Activated naive CD4-positive, alpha-beta T cell treated with anti-CD3 and anti-CD28 coated beads, Interleukin-2, amount 50 U/mL, for 72 hours (primary cell): ENCODE measurements around the gene ACHE. TPM values are rescaled to one million over a fixed set of nuclear protein-coding genes. Genes with fewer than 3 reads are reported as not detected.
"Not testable (repeated sequence)": the region's sequence is repeated elsewhere in the genome, so short reads cannot be mapped to it uniquely, and the experiment has no call there.

Source experiments
- ATAC-seq, 2 donors: fragments of 150-1000 bp; cut with Tn5 transposase; 2 replicates each; pipeline ENCODE4 v1.10.0; 2021; ENCODE audit warnings: mild to moderate bottlenecking in 2 of 2, moderate library complexity in 2 of 2
- DNase-seq, 2 donors: peaks; one replicate each; pipeline ENCODE4 v3.0.0; 2021 to 2022; ENCODE audit warnings: low spot score in 2 of 2
- H3K27ac Mint-ChIP-seq, 2 donors: one replicate each; pipeline ENCODE4 v1.8.0; 2022; ENCODE audit warnings: mild to moderate bottlenecking in 2 of 2, mixed read lengths in 2 of 2
- H3K36me3 Mint-ChIP-seq, 2 donors: one replicate each; pipeline ENCODE4 v1.8.0; 2022; ENCODE audit warnings: mixed read lengths in 2 of 2
- H3K9me3 Mint-ChIP-seq, 2 donors: one replicate each; pipeline ENCODE4 v1.8.0; 2022; ENCODE audit warnings: mixed read lengths in 2 of 2
- total RNA-seq, 2 donors: library from RNA; stranded (reverse); gene quantifications; one replicate each; pipeline ENCODE4 v1.2.3, GENCODE V29; 2022

The ACHE gene
- total RNA-seq, result under 1 TPM in 1 of 2 donors, not detected in 1; 0.12 TPM

DNA sequence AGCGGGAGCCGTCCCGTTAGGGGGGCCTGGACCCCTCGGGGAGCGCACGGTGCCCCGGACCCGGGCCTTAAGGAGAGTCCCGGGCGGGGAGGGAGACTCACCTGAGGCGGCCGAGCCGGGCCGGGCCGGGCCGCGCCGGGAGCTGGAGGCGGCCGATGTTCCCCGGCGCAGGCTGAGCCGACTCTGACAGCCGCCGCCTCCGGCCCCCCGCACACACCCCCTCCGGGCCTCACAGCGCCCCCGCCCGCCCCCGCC is at the start of gene ACHE:
ACHE (minus strand) TSS at position 188 of the 255 bp plus-strand sequence. CDS start 1,656 bp downstream, outside the sequence.
- H3K9me3 Mint-ChIP-seq, result no peaks in the 10 kb centered on the region
- ATAC-seq (peak in 1 of 2 donors; percentile 26), DNase-seq (no peak)
- no peak within 1 kb of the TSS for H3K27ac Mint-ChIP-seq
- H3K36me3 Mint-ChIP-seq, result peaks cover 0 to 6% of the 10 kb centered on the region in 2 donors

DNA sequence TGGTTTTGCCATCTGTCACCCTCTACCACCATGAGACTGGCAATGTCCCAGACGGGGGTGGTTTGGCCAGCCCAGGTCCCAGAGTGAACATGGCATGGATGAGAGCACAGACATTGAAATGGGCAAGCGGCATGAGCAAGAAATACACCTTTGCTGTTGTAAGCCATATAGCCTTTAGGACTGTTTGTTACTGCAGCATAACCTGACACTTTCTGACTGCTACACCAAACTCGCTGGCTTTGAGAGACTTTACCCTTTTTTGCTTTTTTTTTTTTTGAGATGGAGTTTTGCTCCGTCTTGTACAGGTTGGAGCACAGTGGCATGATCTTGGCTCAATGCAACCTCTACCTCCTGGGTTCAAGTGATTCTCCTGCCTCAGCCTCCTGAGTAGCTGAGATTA is 48.5 kb upstream of the ACHE start:
- no peak overlapping the region for H3K27ac Mint-ChIP-seq
- ATAC-seq (no peak), DNase-seq (no peak)
- no peaks in the 10 kb centered on the region for H3K36me3 Mint-ChIP-seq
- no peaks in the 10 kb centered on the region for H3K9me3 Mint-ChIP-seq

DNA sequence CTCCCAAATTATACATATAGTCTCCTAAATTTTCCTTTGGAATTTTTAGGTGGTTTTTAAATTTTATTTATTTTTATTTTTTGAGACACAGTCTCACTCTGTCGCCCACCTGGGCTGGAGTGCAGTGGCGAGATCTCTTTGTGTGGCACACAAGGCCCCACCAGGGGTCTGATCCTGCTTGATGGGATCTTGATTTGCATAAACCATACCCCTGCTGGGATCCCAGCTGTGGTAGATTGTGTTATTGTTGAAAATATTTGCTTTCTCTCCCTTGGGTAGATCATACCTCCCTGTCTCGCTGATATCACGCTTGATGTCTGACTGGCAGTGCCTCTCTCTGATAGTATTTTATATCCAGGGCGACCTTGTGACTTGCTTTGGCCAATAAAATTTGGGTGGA is 48.0 kb upstream of the ACHE start:
- DNase-seq (no peak), ATAC-seq (no peak)
- Mint-ChIP-seq H3K27ac (no peak overlapping the region), H3K9me3 (no peaks in the 10 kb centered on the region), H3K36me3 (no peaks in the 10 kb centered on the region)

DNA sequence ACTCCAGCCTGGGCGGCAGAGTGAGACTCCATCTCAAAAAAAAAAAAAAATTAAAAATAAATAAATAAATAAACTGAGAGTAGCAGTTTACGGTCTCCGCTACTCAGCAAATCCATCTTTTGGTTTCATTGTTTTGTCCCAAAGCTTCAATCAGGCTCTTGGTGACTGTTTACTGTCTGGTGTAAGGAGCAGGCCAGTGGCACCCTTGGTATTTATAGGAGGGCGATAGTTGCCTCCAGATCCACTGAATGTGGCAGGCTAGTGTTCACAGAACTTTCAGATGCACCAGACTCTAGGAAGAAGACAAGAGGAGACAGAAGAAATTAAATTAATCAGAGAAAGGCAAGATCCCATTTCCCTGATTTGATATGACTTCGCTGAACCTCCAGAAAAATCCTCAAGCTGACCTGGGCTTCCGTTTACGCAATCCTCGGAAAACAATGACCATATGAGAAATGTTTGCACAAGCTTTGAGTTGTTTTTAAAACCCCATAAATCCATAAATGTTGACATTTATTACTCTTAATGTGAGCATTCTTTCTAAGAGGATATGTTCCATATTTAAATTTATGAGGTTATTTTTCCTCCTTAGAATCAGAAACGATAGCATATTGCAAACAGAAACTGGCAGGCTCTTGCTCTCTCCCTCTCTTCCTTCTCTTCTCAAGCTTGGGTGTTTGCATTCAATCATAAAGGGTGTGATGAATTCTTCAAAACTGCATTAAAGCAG is 46.5 kb upstream of the ACHE start:
- Mint-ChIP-seq H3K27ac (no peak overlapping the region), H3K9me3 (no peaks in the 10 kb centered on the region), H3K36me3 (no peaks in the 10 kb centered on the region)
- ATAC-seq (no peak), DNase-seq (no peak)

DNA sequence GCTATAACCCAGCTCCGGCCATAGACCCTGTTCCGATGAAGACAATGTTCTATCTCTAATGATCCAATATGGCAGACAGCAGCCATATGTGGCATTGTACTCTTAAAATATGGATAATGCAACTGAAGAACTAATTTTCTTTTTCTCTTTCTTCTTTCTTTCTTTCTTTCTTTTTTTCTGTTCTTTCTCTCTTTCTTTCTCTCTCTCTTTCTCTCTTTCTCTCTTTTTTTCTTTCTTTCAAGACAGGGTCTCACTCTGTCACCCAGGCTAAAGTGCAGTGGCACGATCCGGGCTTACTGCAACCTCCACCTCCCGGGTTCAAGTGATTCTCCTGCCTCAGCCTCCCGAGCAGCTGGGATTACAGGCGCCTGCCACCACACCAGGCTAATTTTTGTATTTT is 40.5 kb upstream of the ACHE start:
- not testable (repeated sequence) for ATAC-seq, H3K9me3 Mint-ChIP-seq, DNase-seq, H3K36me3 Mint-ChIP-seq, H3K27ac Mint-ChIP-seq

DNA sequence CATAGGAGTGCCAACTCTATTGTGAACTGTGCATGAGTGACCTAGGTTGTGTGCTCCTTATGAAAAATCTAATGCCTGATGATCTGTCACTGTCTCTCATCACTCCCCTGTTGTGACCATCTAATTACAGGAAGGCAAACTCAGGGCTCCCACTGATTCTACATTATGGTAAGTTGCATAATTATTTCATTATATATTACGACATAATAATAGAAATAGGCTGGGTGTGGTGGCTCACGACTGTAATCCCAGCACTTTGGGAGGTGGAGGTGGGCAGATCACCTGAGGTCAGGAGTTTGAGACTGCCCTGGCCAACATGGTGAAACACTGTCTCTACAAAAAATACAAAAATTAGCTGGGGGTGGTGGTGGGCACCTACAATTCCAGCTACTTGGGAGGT is 39.7 kb upstream of the ACHE start:
- not testable (repeated sequence) for H3K27ac Mint-ChIP-seq, DNase-seq, H3K9me3 Mint-ChIP-seq, ATAC-seq, H3K36me3 Mint-ChIP-seq

DNA sequence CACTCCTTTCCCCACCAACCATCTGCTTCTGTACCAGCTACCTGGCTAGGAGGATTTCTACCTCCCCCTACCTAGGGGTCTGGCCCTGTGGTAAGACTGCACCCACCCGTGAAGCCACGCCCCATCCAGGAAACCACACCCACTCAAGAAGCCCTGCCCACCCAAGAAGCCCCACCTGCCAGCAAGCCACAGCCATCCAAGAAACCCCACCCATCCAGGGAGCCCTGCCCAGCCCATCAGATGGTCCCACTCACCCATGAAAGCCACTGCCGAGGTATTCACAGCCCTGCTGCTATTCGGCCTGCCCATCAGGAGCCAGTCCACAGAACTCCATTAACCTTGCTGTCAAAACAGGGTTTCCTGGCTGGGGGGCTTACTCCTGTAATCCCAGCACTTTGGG is 38.0 kb upstream of the ACHE start:
- Mint-ChIP-seq H3K9me3 (peaks cover 0 to 5% of the 10 kb centered on the region in 2 donors), H3K27ac (no peak overlapping the region), H3K36me3 (peaks cover 0 to 4% of the 10 kb centered on the region in 2 donors)
- no peak for ATAC-seq
- DNase-seq, result no peak

DNA sequence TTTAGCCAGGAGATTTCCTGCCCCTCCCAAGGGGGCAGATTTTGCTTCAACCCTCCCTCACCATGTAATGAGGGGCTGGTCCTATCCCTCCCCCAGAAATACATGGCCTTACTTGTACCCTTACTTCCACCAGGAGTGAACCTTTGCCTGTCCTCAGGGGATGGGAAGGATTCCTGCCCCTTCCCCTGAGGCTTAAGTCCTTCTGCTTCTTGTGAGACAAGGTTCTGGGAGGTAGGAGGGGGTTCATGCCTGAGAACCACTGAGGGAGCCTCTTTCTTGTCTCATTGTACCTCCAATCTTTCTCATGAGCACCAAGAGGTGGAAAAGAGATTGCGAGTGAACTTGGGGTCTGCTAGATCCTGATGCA is 34.1 kb upstream of the ACHE start:
- no peak for ATAC-seq
- H3K36me3 Mint-ChIP-seq, result peaks cover 0 to 4% of the 10 kb centered on the region in 2 donors
- no peak for DNase-seq
- H3K27ac Mint-ChIP-seq, result no peak overlapping the region
- H3K9me3 Mint-ChIP-seq, result peaks cover 0 to 5% of the 10 kb centered on the region in 2 donors

DNA sequence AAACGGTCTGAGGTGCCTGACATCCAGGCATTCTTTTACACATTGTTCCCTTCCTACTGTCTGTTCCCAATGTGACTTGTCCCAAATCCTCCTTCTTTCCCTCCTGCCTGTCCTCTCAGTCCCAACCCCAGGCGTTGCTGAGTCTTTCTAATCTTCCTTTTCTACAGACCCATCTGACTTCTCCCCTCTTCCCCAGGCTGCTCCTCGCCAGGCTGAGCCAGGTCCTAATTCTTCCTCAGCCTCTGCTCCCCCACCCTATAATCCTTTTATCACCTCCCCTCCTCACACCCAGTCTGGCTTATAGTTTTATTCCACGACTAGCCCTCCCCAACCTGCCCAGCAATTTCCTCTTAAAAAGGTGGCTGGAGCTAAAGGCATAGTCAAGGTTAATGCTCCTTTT is 27.9 kb upstream of the ACHE start:
- H3K9me3 Mint-ChIP-seq, H3K27ac Mint-ChIP-seq, DNase-seq: not testable (repeated sequence)

DNA sequence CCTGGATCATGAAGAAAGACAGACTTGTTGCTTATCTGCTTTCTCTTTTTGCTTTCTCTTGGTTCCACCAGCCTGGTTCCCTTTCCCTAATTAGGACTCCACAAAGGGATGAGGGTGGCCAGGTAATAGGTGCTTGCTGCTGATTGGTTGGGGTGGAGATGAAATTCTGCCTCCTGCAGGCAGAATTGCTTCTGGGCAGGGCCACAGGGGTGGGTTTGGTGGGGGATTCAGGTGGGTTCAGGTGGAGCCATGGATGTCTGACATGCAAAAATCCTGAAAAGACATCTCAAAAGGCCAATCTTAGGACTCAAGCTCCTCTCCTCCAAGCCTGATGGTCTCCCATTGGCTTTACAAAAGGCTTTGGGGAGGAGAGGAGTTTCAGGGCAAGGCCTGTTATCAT is 25.4 kb upstream of the ACHE start:
- H3K9me3 Mint-ChIP-seq, result no peaks in the 10 kb centered on the region
- ATAC-seq (no peak), DNase-seq (no peak)
- H3K36me3 Mint-ChIP-seq, result no peaks in the 10 kb centered on the region
- no peak overlapping the region for H3K27ac Mint-ChIP-seq

More for the DNA sequence above, 27.9 kb upstream of the ACHE start:
- not testable (repeated sequence) for ATAC-seq, H3K36me3 Mint-ChIP-seq

DNA sequence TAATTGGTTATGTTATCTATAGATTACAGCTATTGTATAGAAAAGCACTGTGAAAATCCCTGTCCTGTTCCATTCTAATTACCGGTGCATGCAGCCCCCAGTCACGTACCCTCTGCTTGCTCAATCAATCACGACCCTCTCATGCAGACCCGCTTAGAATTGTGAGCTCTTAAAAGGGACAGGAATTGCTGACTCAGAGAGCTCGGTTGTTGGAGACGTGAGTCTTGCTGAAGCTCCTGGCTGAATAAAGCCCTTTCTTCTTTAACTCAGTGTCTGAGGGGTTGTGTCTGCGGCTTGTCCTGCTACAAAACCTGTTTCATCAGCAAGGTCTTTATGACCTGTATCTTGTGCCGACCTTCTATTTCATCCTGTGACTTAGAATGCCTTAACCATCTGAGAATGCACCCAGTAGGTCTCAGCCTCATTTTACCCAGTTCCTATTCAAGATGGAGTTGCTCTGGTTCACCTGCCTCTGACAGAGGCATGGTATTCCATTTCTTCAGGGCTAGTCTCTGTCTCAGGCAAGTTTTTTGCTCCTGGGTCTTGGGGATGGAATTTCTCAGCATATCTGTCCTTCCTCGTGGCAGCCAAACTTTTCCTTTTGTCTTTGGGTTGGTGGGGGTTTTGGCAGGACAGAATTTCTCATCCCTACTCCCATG is 24.2 kb upstream of the ACHE start:
- H3K36me3 Mint-ChIP-seq, H3K27ac Mint-ChIP-seq, H3K9me3 Mint-ChIP-seq, DNase-seq, ATAC-seq: not testable (repeated sequence)

DNA sequence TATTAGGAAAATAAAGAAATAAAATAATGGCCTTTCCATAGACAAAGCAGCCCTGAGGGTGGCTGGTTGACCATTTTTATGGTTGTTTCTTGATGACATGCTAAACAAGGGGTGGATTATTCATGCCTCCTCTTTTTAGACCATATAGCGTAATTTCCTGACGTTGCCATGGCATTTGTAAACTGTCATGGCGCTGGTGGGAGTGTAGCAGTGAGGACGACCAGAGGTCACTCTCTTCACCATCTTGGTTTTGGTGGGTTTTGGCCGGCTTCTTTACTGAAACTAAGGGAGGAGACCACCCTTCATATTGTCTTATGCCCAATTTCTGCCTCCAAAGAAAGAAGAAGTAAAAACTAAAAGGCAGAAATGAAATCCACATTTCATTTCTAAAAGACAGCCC is 23.6 kb upstream of the ACHE start:
- not testable (repeated sequence) for H3K36me3 Mint-ChIP-seq

DNA sequence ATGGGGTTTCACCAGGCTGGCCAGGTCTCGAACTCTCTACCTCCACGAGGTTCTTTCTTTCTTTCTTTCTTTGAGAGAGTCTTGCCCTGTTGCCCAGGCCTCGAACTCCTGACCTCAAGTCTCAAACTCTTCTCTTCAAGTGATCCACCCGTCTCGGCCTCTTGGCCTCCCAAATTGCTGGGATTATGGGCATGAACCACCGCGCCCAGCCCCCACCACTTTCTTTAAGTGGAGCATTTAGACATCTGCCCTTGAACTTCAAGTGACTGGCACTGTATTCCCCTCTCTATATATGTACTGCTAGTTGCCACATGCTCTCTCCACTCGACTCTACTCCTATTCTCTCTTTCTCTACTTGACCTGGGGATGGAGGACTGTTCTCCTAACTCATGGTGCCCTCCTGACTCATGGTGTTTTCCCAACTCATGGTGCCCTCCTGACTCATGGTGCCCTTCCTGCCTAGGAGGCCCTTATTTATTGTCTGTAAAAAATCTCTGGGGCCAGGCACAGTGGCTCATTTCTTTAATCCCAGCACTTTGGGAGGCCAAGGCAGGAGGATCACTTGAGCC is 19.3 kb upstream of the ACHE start:
- DNase-seq, result no peak
- H3K27ac Mint-ChIP-seq, result peak overlapping the region in 1 of 2 donors; percentile 26
- H3K36me3 Mint-ChIP-seq, result no peaks in the 10 kb centered on the region
- ATAC-seq, result peak; percentile 26 to 93
- H3K9me3 Mint-ChIP-seq, result no peaks in the 10 kb centered on the region

More for the DNA sequence above, 23.6 kb upstream of the ACHE start:
- not testable (repeated sequence) for DNase-seq, H3K9me3 Mint-ChIP-seq, ATAC-seq, H3K27ac Mint-ChIP-seq

DNA sequence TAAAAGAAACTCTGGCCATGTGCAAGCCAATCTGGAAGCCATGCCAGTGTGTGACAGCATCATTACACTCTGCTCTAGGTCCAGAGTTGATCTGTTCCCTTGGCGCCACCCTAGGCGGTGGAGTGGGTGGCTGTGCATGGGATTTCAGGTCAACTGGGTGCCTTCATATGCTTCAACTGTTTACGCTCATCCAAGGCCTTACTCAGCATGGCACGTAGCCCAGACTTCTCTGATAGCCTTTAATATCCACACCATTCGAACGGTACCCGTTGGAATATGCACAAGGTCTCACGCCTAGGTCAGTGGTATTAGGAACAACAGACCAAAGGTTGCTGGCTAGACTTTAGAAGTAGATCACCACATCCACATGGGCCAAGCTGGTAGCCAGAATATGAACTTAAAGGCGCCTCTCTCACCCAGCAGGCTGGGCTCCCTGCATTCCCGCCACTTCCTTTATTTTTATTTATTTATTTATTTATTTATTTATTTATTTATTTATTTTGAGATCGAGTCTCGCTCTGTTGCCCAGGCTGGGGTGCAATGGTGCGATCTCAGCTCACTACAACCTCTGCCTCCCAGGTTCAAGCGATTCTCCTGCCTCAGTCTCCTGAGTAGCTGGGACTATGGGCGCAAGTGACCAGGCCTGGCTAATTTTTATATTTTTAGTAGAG is 18.7 kb upstream of the ACHE start:
- Mint-ChIP-seq H3K9me3 (no peaks in the 10 kb centered on the region), H3K27ac (peak overlapping the region in 1 of 2 donors; percentile 26), H3K36me3 (no peaks in the 10 kb centered on the region)
- ATAC-seq (no peak), DNase-seq (no peak)

DNA sequence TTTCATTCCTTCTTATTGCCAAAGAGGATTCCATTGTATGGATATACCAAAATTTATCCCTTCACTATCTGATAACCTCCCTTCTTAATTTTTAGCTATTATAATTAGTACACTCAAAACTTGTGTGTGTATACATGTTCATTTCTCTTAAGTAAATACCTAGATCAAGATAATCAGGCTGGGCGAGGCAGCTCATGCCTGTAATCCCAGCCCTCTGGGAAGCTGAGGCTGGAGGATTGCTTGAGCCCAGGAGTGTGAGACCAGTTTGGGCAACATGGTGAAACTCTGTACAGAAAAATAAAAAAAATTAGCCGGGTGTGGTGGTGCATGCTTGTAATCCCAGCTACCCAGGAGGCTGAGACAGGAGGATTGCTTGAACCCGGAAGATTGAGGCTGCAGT is 15.8 kb upstream of the ACHE start:
- no peak for ATAC-seq
- no peaks in the 10 kb centered on the region for H3K36me3 Mint-ChIP-seq
- no peaks in the 10 kb centered on the region for H3K9me3 Mint-ChIP-seq
- no peak overlapping the region for H3K27ac Mint-ChIP-seq
- DNase-seq, result no peak

DNA sequence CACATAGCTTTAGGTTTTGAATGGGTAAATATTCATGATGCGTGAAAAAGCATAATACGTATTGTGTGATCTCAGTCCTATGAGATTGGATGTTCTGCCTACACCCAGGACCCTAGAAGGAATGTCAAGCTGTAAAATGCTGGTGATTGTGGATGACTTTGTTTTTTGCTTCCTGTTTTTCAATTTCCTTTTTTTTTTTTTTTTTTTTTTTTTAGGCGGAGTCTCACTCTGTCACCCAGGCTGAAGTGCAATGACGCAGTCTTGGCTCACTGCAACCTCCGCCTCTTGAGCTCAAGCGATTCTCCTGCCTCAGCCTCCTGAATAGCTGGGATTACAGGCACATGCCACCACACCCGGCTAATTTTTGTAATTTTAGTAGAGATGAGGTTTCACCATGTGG is 14.8 kb upstream of the ACHE start:
- H3K27ac Mint-ChIP-seq, ATAC-seq, DNase-seq, H3K36me3 Mint-ChIP-seq, H3K9me3 Mint-ChIP-seq: not testable (repeated sequence)

DNA sequence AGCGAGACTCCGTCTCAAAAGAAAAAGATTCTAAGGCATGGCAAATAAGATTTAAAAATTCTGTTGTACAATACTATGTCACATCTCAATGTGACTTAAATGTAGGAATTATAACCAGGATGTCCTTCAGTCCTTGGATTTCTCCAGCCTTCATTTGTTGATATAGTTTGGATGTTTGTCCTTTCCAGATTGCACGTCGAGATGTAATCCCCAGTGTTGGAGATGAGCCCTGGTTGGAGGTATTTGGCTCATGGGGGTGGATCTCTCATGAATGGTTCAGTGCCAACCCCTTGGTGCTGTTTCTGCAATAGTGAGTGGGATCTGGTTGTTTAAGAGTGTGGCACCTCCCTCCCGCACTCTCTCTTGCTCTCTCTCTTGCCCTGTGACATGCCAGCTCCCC is 12.8 kb upstream of the ACHE start:
- no peak overlapping the region for H3K27ac Mint-ChIP-seq
- H3K9me3 Mint-ChIP-seq, result no peaks in the 10 kb centered on the region
- DNase-seq, result no peak
- ATAC-seq, result no peak
- H3K36me3 Mint-ChIP-seq, result no peaks in the 10 kb centered on the region
